Neural crest cell (in vitro differentiated cells): ENCODE measurements around the gene PRSS35. TPM values are rescaled to one million over a fixed set of nuclear protein-coding genes. Genes with fewer than 3 reads are reported as not detected.

Experiments
- DNase-seq: peaks from one replicate; pipeline ENCODE4 v3.0.0; 2021; ENCODE audit warnings: low read depth, mixed read lengths, low spot score
- H3K27ac Mint-ChIP-seq: one replicate; pipeline ENCODE4 v1.8.0; 2021; ENCODE audit warnings: mild to moderate bottlenecking, mixed read lengths; ENCODE audit not compliant: unreplicated experiment
- H3K27me3 Mint-ChIP-seq: 2 replicates; pipeline ENCODE4 v1.8.0; 2021; ENCODE audit warnings: low read depth, mild to moderate bottlenecking, mixed read lengths
- H3K36me3 Mint-ChIP-seq: 2 replicates; pipeline ENCODE4 v1.8.0; 2021; ENCODE audit warnings: low read depth, mild to moderate bottlenecking, mixed read lengths
- H3K4me1 Mint-ChIP-seq: 2 replicates; pipeline ENCODE4 v1.8.0; 2021; ENCODE audit warnings: mixed read lengths
- H3K4me3 Mint-ChIP-seq: one replicate; pipeline ENCODE4 v1.8.0; 2021; ENCODE audit warnings: mild to moderate bottlenecking, mixed read lengths
- H3K9me3 Mint-ChIP-seq: 2 replicates; pipeline ENCODE4 v1.8.0; 2021; ENCODE audit warnings: mixed read lengths
- total RNA-seq: library from RNA; stranded (reverse); gene quantifications from 2 replicates; pipeline ENCODE4 v1.2.1, GENCODE V29; 2021
- TF ChIP-seq, protein P1 (sequence below): fragments of 200-600 bp; sonication (generic); conservative IDR thresholded peaks from 2 replicates; pipeline ENCODE4 v1.5.0; 2021; ENCODE audit warnings: antibody characterized with exemption, mild to moderate bottlenecking

Gene PRSS35
- total RNA-seq, 1 donor from 2014 or later, result 3.3 TPM

DNA sequence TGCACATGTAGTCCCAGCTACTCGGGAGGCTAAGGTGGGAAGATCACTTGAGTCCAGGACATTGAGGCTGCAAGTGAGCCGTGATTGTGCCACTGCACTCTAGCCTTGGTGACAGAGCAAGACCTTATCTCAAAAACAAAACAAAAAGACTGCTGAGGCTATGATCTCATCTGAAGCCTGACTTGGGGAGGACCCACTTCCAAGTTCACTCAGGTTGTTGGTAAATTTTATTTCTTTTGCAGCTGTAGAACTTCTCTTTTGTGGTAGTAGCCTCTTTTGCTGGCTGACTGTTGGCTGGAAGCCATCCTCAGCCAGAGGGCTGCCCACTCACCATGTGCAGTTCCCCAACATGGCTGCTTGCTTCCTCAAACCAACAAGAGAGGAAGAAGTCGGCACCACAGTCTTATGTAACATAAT is 44.7 kb upstream of the PRSS35 start:
- TF ChIP-seq, protein P1, sequence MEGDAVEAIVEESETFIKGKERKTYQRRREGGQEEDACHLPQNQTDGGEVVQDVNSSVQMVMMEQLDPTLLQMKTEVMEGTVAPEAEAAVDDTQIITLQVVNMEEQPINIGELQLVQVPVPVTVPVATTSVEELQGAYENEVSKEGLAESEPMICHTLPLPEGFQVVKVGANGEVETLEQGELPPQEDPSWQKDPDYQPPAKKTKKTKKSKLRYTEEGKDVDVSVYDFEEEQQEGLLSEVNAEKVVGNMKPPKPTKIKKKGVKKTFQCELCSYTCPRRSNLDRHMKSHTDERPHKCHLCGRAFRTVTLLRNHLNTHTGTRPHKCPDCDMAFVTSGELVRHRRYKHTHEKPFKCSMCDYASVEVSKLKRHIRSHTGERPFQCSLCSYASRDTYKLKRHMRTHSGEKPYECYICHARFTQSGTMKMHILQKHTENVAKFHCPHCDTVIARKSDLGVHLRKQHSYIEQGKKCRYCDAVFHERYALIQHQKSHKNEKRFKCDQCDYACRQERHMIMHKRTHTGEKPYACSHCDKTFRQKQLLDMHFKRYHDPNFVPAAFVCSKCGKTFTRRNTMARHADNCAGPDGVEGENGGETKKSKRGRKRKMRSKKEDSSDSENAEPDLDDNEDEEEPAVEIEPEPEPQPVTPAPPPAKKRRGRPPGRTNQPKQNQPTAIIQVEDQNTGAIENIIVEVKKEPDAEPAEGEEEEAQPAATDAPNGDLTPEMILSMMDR, result no peak
- Mint-ChIP-seq H3K9me3 (no peaks in the 10 kb centered on the region), H3K27ac (no peak overlapping the region), H3K4me3 (no peak overlapping the region), H3K36me3 (no peaks in the 10 kb centered on the region), H3K27me3 (no peaks in the 10 kb centered on the region), H3K4me1 (no peaks in the 10 kb centered on the region)
- DNase-seq, result no peak

DNA sequence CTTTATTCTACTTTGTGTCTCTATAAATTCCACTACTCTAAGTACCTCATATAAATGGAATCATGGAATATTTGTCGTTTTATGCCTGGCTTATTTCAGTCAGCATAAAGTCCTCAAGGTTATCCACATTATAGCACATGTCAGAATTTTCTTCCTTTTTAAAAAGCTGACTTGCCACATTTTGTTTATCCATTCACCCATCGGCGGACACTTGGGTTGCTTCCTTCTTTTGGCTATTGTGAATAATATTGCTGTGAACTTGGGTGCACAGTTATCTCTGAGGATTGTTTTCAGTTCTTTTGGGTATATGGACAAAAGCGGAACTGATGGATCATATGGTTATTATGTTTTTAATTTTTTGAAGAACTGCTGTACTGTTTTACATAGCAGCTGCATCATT is 42.3 kb upstream of the PRSS35 start:
- Mint-ChIP-seq H3K27me3 (no peaks in the 10 kb centered on the region), H3K4me3 (no peak overlapping the region), H3K4me1 (no peaks in the 10 kb centered on the region), H3K9me3 (no peaks in the 10 kb centered on the region), H3K27ac (no peak overlapping the region), H3K36me3 (no peaks in the 10 kb centered on the region)
- DNase-seq, result no peak
- TF ChIP-seq, protein P1, result no peak

DNA sequence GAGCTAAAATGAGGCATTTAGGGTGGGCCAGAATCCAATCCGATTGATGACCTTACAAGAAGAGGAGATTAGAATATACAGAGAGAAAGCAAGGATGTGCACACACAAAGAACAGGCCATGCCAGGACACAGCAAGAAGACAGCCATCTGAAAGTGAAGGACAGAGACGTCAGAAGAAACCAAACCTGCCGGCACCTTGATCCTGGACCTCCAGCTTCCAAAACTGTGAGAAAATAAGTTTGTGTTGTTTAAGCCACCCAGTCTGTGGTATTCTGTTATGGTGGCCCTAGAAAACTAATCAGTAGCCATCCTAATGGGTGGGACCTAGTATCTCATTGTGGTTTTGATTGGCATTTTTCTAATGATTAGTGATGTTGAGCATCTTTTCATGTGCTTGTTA is 41.7 kb upstream of the PRSS35 start:
- TF ChIP-seq, protein P1, result no peak
- no peak for DNase-seq
- H3K9me3 Mint-ChIP-seq, result no peaks in the 10 kb centered on the region
- H3K36me3 Mint-ChIP-seq, result no peaks in the 10 kb centered on the region
- H3K27me3 Mint-ChIP-seq, result no peaks in the 10 kb centered on the region
- H3K4me3 Mint-ChIP-seq, result no peak overlapping the region
- H3K4me1 Mint-ChIP-seq, result no peaks in the 10 kb centered on the region
- H3K27ac Mint-ChIP-seq, result no peak overlapping the region

- Mint-ChIP-seq H3K27me3 (no peaks in the 10 kb centered on the region), H3K4me1 (no peaks in the 10 kb centered on the region), H3K27ac (no peak overlapping the region), H3K4me3 (no peak overlapping the region), H3K9me3 (no peaks in the 10 kb centered on the region), H3K36me3 (no peaks in the 10 kb centered on the region)
- no peak for DNase-seq
- TF ChIP-seq, protein P1, result no peak
Measured at GRCh38 chr6:83472767-83473166, 39.6 kb upstream of the PRSS35 start.

- H3K27ac Mint-ChIP-seq, result no peak overlapping the region
- no peaks in the 10 kb centered on the region for H3K27me3 Mint-ChIP-seq
- no peaks in the 10 kb centered on the region for H3K9me3 Mint-ChIP-seq
- no peaks in the 10 kb centered on the region for H3K36me3 Mint-ChIP-seq
- H3K4me1 Mint-ChIP-seq, result no peaks in the 10 kb centered on the region
- no peak overlapping the region for H3K4me3 Mint-ChIP-seq
- DNase-seq, result no peak
- TF ChIP-seq, protein P1, result no peak
Measured at GRCh38 chr6:83474309-83474708, 38.0 kb upstream of the PRSS35 start.

GRCh38 chr6:83476971-83477370 is 35.4 kb upstream of the PRSS35 start:
- no peaks in the 10 kb centered on the region for H3K9me3 Mint-ChIP-seq
- TF ChIP-seq, protein P1, result no peak
- DNase-seq, result no peak
- no peaks in the 10 kb centered on the region for H3K36me3 Mint-ChIP-seq
- no peak overlapping the region for H3K4me3 Mint-ChIP-seq
- peaks cover 3% of the 10 kb centered on the region for H3K27me3 Mint-ChIP-seq
- no peaks in the 10 kb centered on the region for H3K4me1 Mint-ChIP-seq
- H3K27ac Mint-ChIP-seq, result no peak overlapping the region
